Rectal smooth muscle tissue (tissue), 1 donor: ENCODE results near the gene GRAMD2B.

Experiments
- H3K27ac ChIP-seq: one replicate; pipeline ENCODE4 v1.7.0; 2013; ENCODE audit warnings: low read depth, low read length, inconsistent platforms
- H3K27me3 ChIP-seq: one replicate; pipeline ENCODE4 v1.7.0; 2013; ENCODE audit warnings: low read length; ENCODE audit not compliant: control insufficient read depth, insufficient read depth
- H3K36me3 ChIP-seq: one replicate; pipeline ENCODE4 v1.7.0; 2013; ENCODE audit warnings: low read length; ENCODE audit not compliant: control insufficient read depth, insufficient read depth
- H3K4me1 ChIP-seq: one replicate; pipeline ENCODE4 v1.7.0; 2013; ENCODE audit warnings: low read length; ENCODE audit not compliant: control insufficient read depth, insufficient read depth
- H3K4me3 ChIP-seq: one replicate; pipeline ENCODE4 v1.7.0; 2013; ENCODE audit warnings: low read length
- H3K9ac ChIP-seq: one replicate; pipeline ENCODE4 v1.7.0; 2013; ENCODE audit warnings: low read length

The GRAMD2B gene

GRCh38 chr5:126523818-126524510, 100.8 kb downstream of the GRAMD2B start:
- Histone ChIP-seq H3K4me1 (peaks cover 23% of the 10 kb centered on the region), H3K36me3 (no peaks in the 10 kb centered on the region), H3K27ac (no peak overlapping the region)

GRCh38 chr5:126525630-126526245, 102.5 kb downstream of the GRAMD2B start:
- Histone ChIP-seq H3K4me1 (peaks cover 9% of the 10 kb centered on the region), H3K27ac (peak overlapping the region; percentile 3), H3K27me3 (no peaks in the 10 kb centered on the region), H3K36me3 (no peaks in the 10 kb centered on the region), H3K4me3 (no peak overlapping the region), H3K9ac (no peak overlapping the region)

More at GRCh38 chr5:126523818-126524510, 100.8 kb downstream of the GRAMD2B start:
- Histone ChIP-seq H3K9ac (no peak overlapping the region), H3K4me3 (no peak overlapping the region), H3K27me3 (no peaks in the 10 kb centered on the region)

DNA sequence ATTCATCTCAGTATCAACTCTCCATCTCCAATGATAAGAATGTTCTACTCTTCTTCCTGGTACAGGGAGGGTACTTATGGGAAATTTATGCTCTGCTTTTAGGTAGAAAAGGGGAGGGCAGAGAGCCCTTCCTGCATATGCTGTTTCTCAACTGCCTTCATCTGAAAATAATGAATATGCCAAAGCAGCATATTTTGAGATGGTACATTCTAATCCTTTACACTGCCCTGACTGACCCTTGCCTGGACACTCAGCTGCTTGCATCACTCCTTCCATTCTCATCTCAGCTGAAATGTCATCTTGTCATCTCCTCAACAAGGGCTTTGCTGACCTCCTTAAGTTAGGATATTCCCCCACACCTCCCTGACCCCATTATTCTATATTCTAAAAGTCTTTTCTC, 103.3 kb downstream of the GRAMD2B start:
- Histone ChIP-seq H3K27ac (no peak overlapping the region), H3K36me3 (no peaks in the 10 kb centered on the region), H3K4me3 (no peak overlapping the region)

GRCh38 chr5:126527158-126527557, 103.9 kb downstream of the GRAMD2B start:
- H3K27ac ChIP-seq, result no peak overlapping the region
- H3K4me1 ChIP-seq, result peaks cover 21% of the 10 kb centered on the region
- H3K9ac ChIP-seq, result no peak overlapping the region
- H3K27me3 ChIP-seq, result no peaks in the 10 kb centered on the region
- no peak overlapping the region for H3K4me3 ChIP-seq
- H3K36me3 ChIP-seq, result no peaks in the 10 kb centered on the region

More for the DNA sequence above, 103.3 kb downstream of the GRAMD2B start:
- Histone ChIP-seq H3K27me3 (no peaks in the 10 kb centered on the region), H3K9ac (no peak overlapping the region), H3K4me1 (peaks cover 15% of the 10 kb centered on the region)

- H3K4me3 ChIP-seq, result no peak overlapping the region
- H3K36me3 ChIP-seq, result no peaks in the 10 kb centered on the region
- no peaks in the 10 kb centered on the region for H3K27me3 ChIP-seq
- H3K27ac ChIP-seq, result no peak overlapping the region
- H3K9ac ChIP-seq, result no peak overlapping the region
- peaks cover 23% of the 10 kb centered on the region for H3K4me1 ChIP-seq
Observed at GRCh38 chr5:126527892-126528291, 104.7 kb downstream of the GRAMD2B start.

GRCh38 chr5:126531543-126532120, 108.4 kb downstream of the GRAMD2B start:
- no peaks in the 10 kb centered on the region for H3K36me3 ChIP-seq
- H3K4me3 ChIP-seq, result no peak overlapping the region
- no peaks in the 10 kb centered on the region for H3K27me3 ChIP-seq
- no peak overlapping the region for H3K9ac ChIP-seq
- peaks cover 15% of the 10 kb centered on the region for H3K4me1 ChIP-seq
- peak overlapping the region; percentile 75 for H3K27ac ChIP-seq

DNA sequence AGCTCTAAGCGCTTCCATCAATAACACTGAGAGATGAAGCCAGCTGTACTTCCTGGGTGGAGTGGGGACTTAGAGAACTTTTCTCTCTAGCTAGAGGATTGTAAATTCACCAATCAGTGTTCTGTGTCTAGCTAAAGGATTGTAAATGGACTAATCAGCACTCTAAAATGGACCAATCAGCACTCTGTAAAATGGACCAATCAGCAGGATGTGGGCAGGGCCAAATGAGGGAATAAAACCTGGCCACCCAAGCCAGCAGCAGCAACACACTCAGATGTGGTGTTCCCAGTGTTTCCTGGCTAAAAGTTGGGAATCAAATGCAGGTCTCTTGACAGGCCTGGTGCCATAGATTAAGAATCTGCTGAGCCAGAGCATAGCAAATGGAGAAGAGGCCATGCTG, 111.3 kb downstream of the GRAMD2B start:
- Histone ChIP-seq H3K4me3 (no peak overlapping the region), H3K27ac (no peak overlapping the region), H3K4me1 (peaks cover 21% of the 10 kb centered on the region), H3K27me3 (no peaks in the 10 kb centered on the region), H3K36me3 (no peaks in the 10 kb centered on the region), H3K9ac (no peak overlapping the region)

- no peaks in the 10 kb centered on the region for H3K36me3 ChIP-seq
- H3K27ac ChIP-seq, result no peak overlapping the region
- no peak overlapping the region for H3K9ac ChIP-seq
- H3K4me1 ChIP-seq, result peaks cover 20% of the 10 kb centered on the region
- H3K27me3 ChIP-seq, result no peaks in the 10 kb centered on the region
- H3K4me3 ChIP-seq, result no peak overlapping the region
Observed at GRCh38 chr5:126535856-126536545, 112.8 kb downstream of the GRAMD2B start.

- no peaks in the 10 kb centered on the region for H3K27me3 ChIP-seq
- H3K4me3 ChIP-seq, result no peak overlapping the region
- H3K27ac ChIP-seq, result no peak overlapping the region
- peaks cover 11% of the 10 kb centered on the region for H3K4me1 ChIP-seq
- H3K9ac ChIP-seq, result no peak overlapping the region
- no peaks in the 10 kb centered on the region for H3K36me3 ChIP-seq
Observed at GRCh38 chr5:126536874-126537273, 113.7 kb downstream of the GRAMD2B start.

GRCh38 chr5:126538579-126538978, 115.4 kb downstream of the GRAMD2B start:
- Histone ChIP-seq H3K4me3 (no peak overlapping the region), H3K27me3 (no peaks in the 10 kb centered on the region), H3K9ac (no peak overlapping the region), H3K36me3 (no peaks in the 10 kb centered on the region), H3K4me1 (peaks cover 7% of the 10 kb centered on the region), H3K27ac (peak overlapping the region; percentile 28)

- H3K9ac ChIP-seq, result no peak overlapping the region
- no peaks in the 10 kb centered on the region for H3K36me3 ChIP-seq
- H3K27me3 ChIP-seq, result no peaks in the 10 kb centered on the region
- H3K27ac ChIP-seq, result no peak overlapping the region
- H3K4me3 ChIP-seq, result no peak overlapping the region
- peaks cover 7% of the 10 kb centered on the region for H3K4me1 ChIP-seq
Observed at GRCh38 chr5:126540631-126541030, 117.4 kb downstream of the GRAMD2B start.

DNA sequence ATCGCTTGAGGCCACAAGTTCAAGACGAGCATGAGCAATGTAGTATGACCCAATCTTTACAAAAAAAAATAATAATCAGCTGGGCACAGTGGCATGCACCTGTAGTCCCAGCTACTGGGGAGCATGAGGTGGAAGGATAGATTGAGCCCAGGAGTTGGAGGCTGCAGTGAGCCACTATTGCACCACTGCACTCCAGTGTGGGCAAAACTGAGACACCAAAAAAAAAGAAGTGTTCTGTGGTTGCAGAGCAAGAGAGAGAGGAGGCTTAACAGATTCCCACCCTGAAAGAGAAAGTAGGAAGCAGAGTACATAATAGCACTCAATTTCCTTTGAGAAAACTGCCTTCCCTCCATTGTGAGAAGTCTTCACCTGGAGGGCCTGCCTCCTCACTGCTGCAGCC, 119.2 kb downstream of the GRAMD2B start:
- H3K4me3 ChIP-seq, result no peak overlapping the region
- H3K27me3 ChIP-seq, result no peaks in the 10 kb centered on the region
- no peak overlapping the region for H3K27ac ChIP-seq
- peaks cover 3% of the 10 kb centered on the region for H3K36me3 ChIP-seq
- H3K9ac ChIP-seq, result no peak overlapping the region
- peaks cover 7% of the 10 kb centered on the region for H3K4me1 ChIP-seq
